HepG2 (cell line): ENCODE measurements around the gene TSGA10. TPM values are rescaled to one million over a fixed set of nuclear protein-coding genes. Genes with fewer than 3 reads are reported as not detected.

Experiments used
- ATF1 ChIP-seq: IDR thresholded peaks from 2 replicates; pipeline ENCODE4 v1.6.1; 2016; ENCODE audit warnings: mild to moderate bottlenecking, control low read depth
- CHD4 ChIP-seq: fragments of 200-600 bp; sonication (generic); IDR thresholded peaks from 2 replicates; pipeline ENCODE4 v1.7.0; 2017; ENCODE audit warnings: mild to moderate bottlenecking, low read length, borderline replicate concordance
- ESRRA ChIP-seq: sonication (generic); formaldehyde crosslinking; IDR thresholded peaks from 2 replicates; pipeline ENCODE4 v1.5.1; 2020; ENCODE audit warnings: mild to moderate bottlenecking, low read depth, missing genetic modification reagents
- KAT8 ChIP-seq: IDR thresholded peaks from 2 replicates; pipeline ENCODE4 v1.6.1; 2016; ENCODE audit warnings: missing genetic modification reagents, missing compliant biosample characterization
- PAX8 ChIP-seq: sonication (generic); formaldehyde crosslinking; IDR thresholded peaks from 2 replicates; pipeline ENCODE4 v1.8.0; 2022; ENCODE audit warnings: mild to moderate bottlenecking, missing genetic modification reagents, borderline replicate concordance
- SIX1 ChIP-seq: sonication (generic); formaldehyde crosslinking; IDR thresholded peaks from 2 replicates; pipeline ENCODE4 v1.4.0; 2020; ENCODE audit warnings: missing genetic modification reagents, borderline replicate concordance
- SMAD3 ChIP-seq: sonication (generic); formaldehyde crosslinking; IDR thresholded peaks from 2 replicates; pipeline ENCODE4 v1.4.0; 2020; ENCODE audit warnings: missing genetic modification reagents
- SOX5 ChIP-seq: IDR thresholded peaks from 2 replicates; pipeline ENCODE4 v1.6.1; 2016; ENCODE audit warnings: borderline replicate concordance
- SP140L ChIP-seq: sonication (generic); formaldehyde crosslinking; IDR thresholded peaks from 2 replicates; pipeline ENCODE4 v1.4.0; 2020; ENCODE audit warnings: missing genetic modification reagents, borderline replicate concordance
- SRSF1 ChIP-seq: fragments of 200-400 bp; formaldehyde crosslinking; optimal IDR thresholded peaks from 2 replicates; pipeline ENCODE3; 2017; ENCODE audit warnings: mild to moderate bottlenecking, low read depth, low read length, moderate library complexity
- TOPORS ChIP-seq: sonication (generic); formaldehyde crosslinking; IDR thresholded peaks from 2 replicates; pipeline ENCODE4 v1.8.0; 2023; ENCODE audit warnings: mild to moderate bottlenecking, missing genetic modification reagents
- XBP1 ChIP-seq: sonication (generic); formaldehyde crosslinking; IDR thresholded peaks from 2 replicates; pipeline ENCODE4 v1.5.0; 2020; ENCODE audit warnings: missing genetic modification reagents
- YY1 ChIP-seq: IDR thresholded peaks from 2 replicates; pipeline ENCODE4 v1.6.1; 2011; ENCODE audit warnings: low read length, low read depth, moderate library complexity, mild to moderate bottlenecking; ENCODE audit not compliant: insufficient read depth, insufficient replicate concordance
- ZIK1 ChIP-seq: sonication (generic); formaldehyde crosslinking; IDR thresholded peaks from 2 replicates; pipeline ENCODE4 v1.5.0; 2020; ENCODE audit warnings: mild to moderate bottlenecking, low read depth, missing genetic modification reagents, borderline replicate concordance
- ZNF274 ChIP-seq: sonication (generic); formaldehyde crosslinking; IDR thresholded peaks from 2 replicates; pipeline ENCODE4 v1.5.1; 2020; ENCODE audit warnings: mild to moderate bottlenecking, missing genetic modification reagents
- ZNF451 ChIP-seq: sonication (generic); formaldehyde crosslinking; IDR thresholded peaks from 2 replicates; pipeline ENCODE4 v1.5.0; 2020; ENCODE audit warnings: mild to moderate bottlenecking, missing genetic modification reagents
- ZNF678 ChIP-seq: sonication (generic); formaldehyde crosslinking; IDR thresholded peaks from 2 replicates; pipeline ENCODE4 v1.4.0; 2020; ENCODE audit warnings: mild to moderate bottlenecking, missing genetic modification reagents
- ZNF761 ChIP-seq: sonication (generic); formaldehyde crosslinking; conservative IDR thresholded peaks from 2 replicates; pipeline ENCODE4 v1.4.0; 2020; ENCODE audit warnings: mild to moderate bottlenecking, missing genetic modification reagents
- polyA plus RNA-seq, 8 experiments: library from polyadenylated mRNA; depleted of rRNA in 3 of 8; stranded (reverse) in 7 of 8; unstranded in 1 of 8; fragments of >200 nt; fragmentation: Illumina TruSeq in 4 of 8; extraction: Trizol in 4 of 8; gene quantifications; 2 replicates each; pipeline versions ENCODE4 v1.2.1 to v1.2.3, GENCODE V29; 2011 to 2016; ENCODE audit warnings: low read depth in 4 of 8, missing spikeins in 1 of 8, mixed read lengths in 1 of 8; ENCODE audit not compliant: insufficient read depth in 1 of 8
- total RNA-seq, 5 experiments: library from RNA; depleted of rRNA; stranded (reverse); fragments of >200 nt; fragmentation: Illumina TruSeq; extraction: Trizol; gene quantifications; 2 replicates each; pipeline ENCODE4 v1.2.3, GENCODE V29; 2016; ENCODE audit warnings: low read depth in 1 of 5
- TF ChIP-seq, protein P1 (sequence below): IDR thresholded peaks from 2 replicates; pipeline ENCODE4 v1.6.1; 2012; ENCODE audit warnings: inconsistent platforms
- TF ChIP-seq, protein P2 (sequence below): IDR thresholded peaks from 2 replicates; pipeline ENCODE4 v1.6.1; 2016; ENCODE audit warnings: missing genetic modification reagents, missing compliant biosample characterization
- TF ChIP-seq, protein P3 (sequence below), 2 experiments: IDR thresholded peaks; 2 replicates each; pipeline ENCODE4 v1.6.1; 2011 to 2012; ENCODE audit warnings: low read length in 2 of 2, borderline replicate concordance in 1 of 2, low read depth in 1 of 2, mild to moderate bottlenecking in 1 of 2, moderate library complexity in 1 of 2
- TF ChIP-seq, protein P4 (sequence below): sonication (generic); formaldehyde crosslinking; IDR thresholded peaks from 2 replicates; pipeline ENCODE4 v1.4.0; 2020; ENCODE audit warnings: mild to moderate bottlenecking, missing genetic modification reagents
- TF ChIP-seq, protein P5 (sequence below): sonication (generic); formaldehyde crosslinking; IDR thresholded peaks from 2 replicates; pipeline ENCODE4 v1.5.0; 2020; ENCODE audit warnings: mild to moderate bottlenecking, missing genetic modification reagents

The TSGA10 gene
- total and polyA plus RNA-seq, 2 of the 13 experiments (the other 11 are each of a cell fraction or from before 2014, with no cell fraction given) = 4.7 to 13.1 TPM

DNA sequence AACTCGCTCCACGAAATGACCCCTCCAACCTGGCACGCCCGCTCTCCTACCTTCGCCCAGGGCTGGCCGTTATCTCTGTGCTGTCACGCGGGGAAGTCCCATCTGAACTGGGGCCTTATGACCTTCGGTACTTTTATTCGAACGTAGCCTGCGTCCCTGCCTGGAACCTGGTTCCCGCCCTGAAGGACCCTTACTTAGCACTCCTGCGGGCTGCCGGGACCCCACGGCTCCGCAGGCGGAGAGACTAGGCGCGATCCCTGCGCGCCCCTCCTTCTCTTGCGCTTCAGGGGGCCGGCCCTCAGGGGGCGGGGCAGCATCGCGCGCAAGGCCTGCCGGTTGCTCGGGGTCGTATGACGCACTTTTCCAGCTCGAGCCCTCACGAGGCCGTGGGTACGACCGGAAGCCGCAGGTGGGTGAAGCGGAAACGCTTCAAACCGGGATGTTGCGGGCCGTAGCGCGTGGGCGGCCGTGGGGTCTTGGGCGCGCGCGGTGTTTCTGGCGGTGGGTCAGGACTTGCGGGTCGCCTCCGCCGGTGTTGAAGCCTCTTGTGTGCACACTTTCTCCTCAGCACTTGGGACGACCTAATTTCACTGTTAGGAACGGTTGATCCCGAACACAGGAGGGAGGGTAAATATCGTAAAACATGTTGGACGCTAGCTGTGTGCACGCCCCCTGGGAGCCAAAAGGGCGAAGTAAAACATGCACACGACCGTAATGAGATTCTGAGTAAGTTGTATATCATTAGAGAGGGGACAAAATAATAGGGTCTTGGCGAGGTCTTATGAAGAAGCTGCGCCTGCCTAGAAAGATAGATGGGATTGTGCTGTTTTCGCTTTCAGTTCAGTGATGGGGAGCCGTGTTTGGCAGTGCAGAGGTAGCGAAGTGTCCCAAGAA is at the start of gene TSGA10, which contains the start of gene LIPT1 (continued):
- TF ChIP-seq SIX1 (CRISPR knock-in tag) = peak; percentile 70
- peak; percentile 97 for TF ChIP-seq TOPORS (CRISPR knock-in tag)
- TF ChIP-seq, protein P1, sequence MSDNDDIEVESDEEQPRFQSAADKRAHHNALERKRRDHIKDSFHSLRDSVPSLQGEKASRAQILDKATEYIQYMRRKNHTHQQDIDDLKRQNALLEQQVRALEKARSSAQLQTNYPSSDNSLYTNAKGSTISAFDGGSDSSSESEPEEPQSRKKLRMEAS = peak; percentile 99
- no peak for TF ChIP-seq CHD4
- TF ChIP-seq SRSF1 = peak; percentile 87
- TF ChIP-seq, protein P2, sequence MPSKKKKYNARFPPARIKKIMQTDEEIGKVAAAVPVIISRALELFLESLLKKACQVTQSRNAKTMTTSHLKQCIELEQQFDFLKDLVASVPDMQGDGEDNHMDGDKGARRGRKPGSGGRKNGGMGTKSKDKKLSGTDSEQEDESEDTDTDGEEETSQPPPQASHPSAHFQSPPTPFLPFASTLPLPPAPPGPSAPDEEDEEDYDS (CRISPR knock-in tag) = peak; percentile 96
- TF ChIP-seq, protein P3, sequence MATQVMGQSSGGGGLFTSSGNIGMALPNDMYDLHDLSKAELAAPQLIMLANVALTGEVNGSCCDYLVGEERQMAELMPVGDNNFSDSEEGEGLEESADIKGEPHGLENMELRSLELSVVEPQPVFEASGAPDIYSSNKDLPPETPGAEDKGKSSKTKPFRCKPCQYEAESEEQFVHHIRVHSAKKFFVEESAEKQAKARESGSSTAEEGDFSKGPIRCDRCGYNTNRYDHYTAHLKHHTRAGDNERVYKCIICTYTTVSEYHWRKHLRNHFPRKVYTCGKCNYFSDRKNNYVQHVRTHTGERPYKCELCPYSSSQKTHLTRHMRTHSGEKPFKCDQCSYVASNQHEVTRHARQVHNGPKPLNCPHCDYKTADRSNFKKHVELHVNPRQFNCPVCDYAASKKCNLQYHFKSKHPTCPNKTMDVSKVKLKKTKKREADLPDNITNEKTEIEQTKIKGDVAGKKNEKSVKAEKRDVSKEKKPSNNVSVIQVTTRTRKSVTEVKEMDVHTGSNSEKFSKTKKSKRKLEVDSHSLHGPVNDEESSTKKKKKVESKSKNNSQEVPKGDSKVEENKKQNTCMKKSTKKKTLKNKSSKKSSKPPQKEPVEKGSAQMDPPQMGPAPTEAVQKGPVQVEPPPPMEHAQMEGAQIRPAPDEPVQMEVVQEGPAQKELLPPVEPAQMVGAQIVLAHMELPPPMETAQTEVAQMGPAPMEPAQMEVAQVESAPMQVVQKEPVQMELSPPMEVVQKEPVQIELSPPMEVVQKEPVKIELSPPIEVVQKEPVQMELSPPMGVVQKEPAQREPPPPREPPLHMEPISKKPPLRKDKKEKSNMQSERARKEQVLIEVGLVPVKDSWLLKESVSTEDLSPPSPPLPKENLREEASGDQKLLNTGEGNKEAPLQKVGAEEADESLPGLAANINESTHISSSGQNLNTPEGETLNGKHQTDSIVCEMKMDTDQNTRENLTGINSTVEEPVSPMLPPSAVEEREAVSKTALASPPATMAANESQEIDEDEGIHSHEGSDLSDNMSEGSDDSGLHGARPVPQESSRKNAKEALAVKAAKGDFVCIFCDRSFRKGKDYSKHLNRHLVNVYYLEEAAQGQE (IDR thresholded peaks at IDR 0.05; ENCODE audit: borderline replicate concordance in 1 of 2, low read depth in 1 of 2, low read length in 2 of 2) = no peak; a peak in 1 of 4 replicates
- TF ChIP-seq ZNF451 (CRISPR knock-in tag) = peak; percentile 98
- TF ChIP-seq SOX5 = peak; percentile 63
- TF ChIP-seq, protein P4, sequence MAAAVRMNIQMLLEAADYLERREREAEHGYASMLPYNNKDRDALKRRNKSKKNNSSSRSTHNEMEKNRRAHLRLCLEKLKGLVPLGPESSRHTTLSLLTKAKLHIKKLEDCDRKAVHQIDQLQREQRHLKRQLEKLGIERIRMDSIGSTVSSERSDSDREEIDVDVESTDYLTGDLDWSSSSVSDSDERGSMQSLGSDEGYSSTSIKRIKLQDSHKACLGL (CRISPR knock-in tag) = peak; percentile 98
- TF ChIP-seq ATF1 = peak; percentile 82
- TF ChIP-seq PAX8 (CRISPR knock-in tag) = peak; percentile 83; the same call in 1 of the 2 replicates
- peak; percentile 98 for TF ChIP-seq ZIK1 (CRISPR knock-in tag)
- peak; percentile 96 for TF ChIP-seq ZNF761 (CRISPR knock-in tag)
- peak; percentile 92; the same call in 1 of the 2 replicates for TF ChIP-seq ZNF678 (CRISPR knock-in tag)
- TF ChIP-seq YY1 = peak; percentile 39
- peak; percentile 66; the same call in 1 of the 2 replicates for TF ChIP-seq SP140L
- TF ChIP-seq XBP1 (CRISPR knock-in tag) = peak; percentile 26; the same call in 1 of the 2 replicates
- TF ChIP-seq KAT8 = peak; percentile 98
- TF ChIP-seq SMAD3 = peak; percentile 94
- peak; percentile 85; the same call in 1 of the 2 replicates for TF ChIP-seq ESRRA
- TF ChIP-seq ZNF274 (CRISPR knock-in tag) = peak; percentile 100
- TF ChIP-seq, protein P5, sequence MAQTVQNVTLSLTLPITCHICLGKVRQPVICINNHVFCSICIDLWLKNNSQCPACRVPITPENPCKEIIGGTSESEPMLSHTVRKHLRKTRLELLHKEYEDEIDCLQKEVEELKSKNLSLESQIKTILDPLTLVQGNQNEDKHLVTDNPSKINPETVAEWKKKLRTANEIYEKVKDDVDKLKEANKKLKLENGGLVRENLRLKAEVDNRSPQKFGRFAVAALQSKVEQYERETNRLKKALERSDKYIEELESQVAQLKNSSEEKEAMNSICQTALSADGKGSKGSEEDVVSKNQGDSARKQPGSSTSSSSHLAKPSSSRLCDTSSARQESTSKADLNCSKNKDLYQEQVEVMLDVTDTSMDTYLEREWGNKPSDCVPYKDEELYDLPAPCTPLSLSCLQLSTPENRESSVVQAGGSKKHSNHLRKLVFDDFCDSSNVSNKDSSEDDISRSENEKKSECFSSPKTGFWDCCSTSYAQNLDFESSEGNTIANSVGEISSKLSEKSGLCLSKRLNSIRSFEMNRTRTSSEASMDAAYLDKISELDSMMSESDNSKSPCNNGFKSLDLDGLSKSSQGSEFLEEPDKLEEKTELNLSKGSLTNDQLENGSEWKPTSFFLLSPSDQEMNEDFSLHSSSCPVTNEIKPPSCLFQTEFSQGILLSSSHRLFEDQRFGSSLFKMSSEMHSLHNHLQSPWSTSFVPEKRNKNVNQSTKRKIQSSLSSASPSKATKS (CRISPR knock-in tag) = peak; percentile 98
